ENCODE data around the gene MYO16. TPM values are rescaled to one million over a fixed set of nuclear protein-coding genes. Genes with fewer than 3 reads are reported as not detected.

The MYO16 gene
- total RNA-seq, 1 experiment from 2014 or later: not detected

DNA sequence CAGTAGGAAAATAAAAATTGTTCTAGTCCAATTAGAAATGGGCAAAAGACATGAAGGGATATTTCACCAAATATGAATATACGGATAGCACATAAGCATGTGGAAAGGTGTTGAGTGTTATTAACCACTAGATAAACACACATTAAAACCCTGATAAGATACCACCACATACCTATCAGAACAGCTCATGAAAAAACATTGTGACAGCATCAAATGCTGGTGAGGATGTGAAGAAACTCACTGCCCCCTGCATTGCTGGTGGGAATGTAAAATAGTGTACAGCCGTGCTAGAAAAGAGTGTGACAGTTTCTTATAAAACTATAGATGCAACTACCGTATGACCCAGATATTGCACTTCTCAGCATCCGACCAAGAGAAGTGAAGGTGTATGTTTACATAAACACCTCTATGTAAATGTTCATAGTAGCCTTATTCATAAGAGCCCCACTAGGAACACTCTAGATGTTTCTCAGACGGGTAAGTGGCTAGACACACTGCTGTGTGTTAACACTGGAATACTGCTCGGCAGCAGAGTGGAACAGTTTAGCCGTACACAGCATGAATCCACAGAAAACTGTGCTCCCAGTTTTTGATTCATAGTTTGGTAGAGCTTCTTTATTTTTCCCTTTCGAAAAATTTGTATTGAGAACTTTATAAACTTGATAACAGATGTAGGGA, 321.1 kb downstream of the MYO16 start:
- Histone ChIP-seq H3K4me1 (ENCODE audit: insufficient read depth, low read length) (no peaks in the 10 kb centered on the region), H4K20me1 (ENCODE audit: control insufficient read depth, insufficient read depth, insufficient read length) (no peaks in the 10 kb centered on the region), H3K27ac (ENCODE audit: insufficient read length, low read depth, low read length) (no peak overlapping the region), H2AK5ac (ENCODE audit: insufficient read length, low read length) (no peak overlapping the region), H3K4ac (ENCODE audit: low read depth, low read length) (no peak overlapping the region), H3K23me2 (ENCODE audit: insufficient read length, low read depth, low read length, poor library complexity, severe bottlenecking) (no peaks in the 10 kb centered on the region), H4K8ac (replicated peaks; ENCODE audit: insufficient read length, low read depth, low read length) (no peak overlapping the region), H3T11ph (ENCODE audit: low read length) (no peak overlapping the region), H3K27me3 (ENCODE audit: insufficient read depth, low read length) (no peaks in the 10 kb centered on the region), H4K91ac (ENCODE audit: insufficient read length, low read depth, low read length) (no peak overlapping the region), H3K14ac (ENCODE audit: insufficient read depth, low read length) (no peak overlapping the region), H2AFZ (ENCODE audit: low read length) (no peak overlapping the region), H3K9me3 (ENCODE audit: control insufficient read depth, low read depth, low read length) (no peaks in the 10 kb centered on the region), H3K23ac (ENCODE audit: insufficient read length, low read depth, low read length) (no peak overlapping the region), H2BK5ac (ENCODE audit: insufficient read length, low read length) (no peak overlapping the region), H3K4me2 (ENCODE audit: insufficient read depth, insufficient read length, low read length) (no peak overlapping the region), H3K9ac (ENCODE audit: extremely low read depth, insufficient read length, low read length) (no peak overlapping the region), H2BK120ac (ENCODE audit: low read depth, low read length, poor library complexity, severe bottlenecking) (no peak overlapping the region), H3K18ac (ENCODE audit: insufficient read length, low read depth, low read length) (no peak overlapping the region), H3K79me1 (ENCODE audit: insufficient read depth, low read depth, low read length, poor library complexity, severe bottlenecking) (no peaks in the 10 kb centered on the region), H3K79me2 (ENCODE audit: insufficient read depth, low read length) (no peaks in the 10 kb centered on the region; the same call in 1 of the 2 replicates), H3K56ac (ENCODE audit: insufficient read length, low read depth, low read length) (no peak overlapping the region), H4K5ac (ENCODE audit: insufficient read length, low read depth, low read length) (no peak overlapping the region), H2BK20ac (ENCODE audit: low read depth, low read length, poor library complexity, severe bottlenecking) (no peak overlapping the region), H2BK12ac (ENCODE audit: insufficient read length, low read depth, low read length) (no peak overlapping the region), H2BK15ac (ENCODE audit: low read depth, low read length) (no peak overlapping the region)
- Mint-ChIP-seq H3K4me1 (no peaks in the 10 kb centered on the region), H3K9me3 (no peaks in the 10 kb centered on the region; a peak in 1 of 5 replicates), H3K36me3 (ENCODE audit: insufficient read depth in 1 of 3, low read depth in 3 of 3) (0 out of 7 replicates have a peak, but pooled peaks cover 0 to 1% (median 0%) of the 10 kb centered on the region in 3 experiments), H3K27me3 (ENCODE audit: low read depth) (no peaks in the 10 kb centered on the region), H3K27ac (no peak overlapping the region), H3K4me3 (no peak overlapping the region)
- no peak for DNase-seq
- TF ChIP-seq, protein P1, sequence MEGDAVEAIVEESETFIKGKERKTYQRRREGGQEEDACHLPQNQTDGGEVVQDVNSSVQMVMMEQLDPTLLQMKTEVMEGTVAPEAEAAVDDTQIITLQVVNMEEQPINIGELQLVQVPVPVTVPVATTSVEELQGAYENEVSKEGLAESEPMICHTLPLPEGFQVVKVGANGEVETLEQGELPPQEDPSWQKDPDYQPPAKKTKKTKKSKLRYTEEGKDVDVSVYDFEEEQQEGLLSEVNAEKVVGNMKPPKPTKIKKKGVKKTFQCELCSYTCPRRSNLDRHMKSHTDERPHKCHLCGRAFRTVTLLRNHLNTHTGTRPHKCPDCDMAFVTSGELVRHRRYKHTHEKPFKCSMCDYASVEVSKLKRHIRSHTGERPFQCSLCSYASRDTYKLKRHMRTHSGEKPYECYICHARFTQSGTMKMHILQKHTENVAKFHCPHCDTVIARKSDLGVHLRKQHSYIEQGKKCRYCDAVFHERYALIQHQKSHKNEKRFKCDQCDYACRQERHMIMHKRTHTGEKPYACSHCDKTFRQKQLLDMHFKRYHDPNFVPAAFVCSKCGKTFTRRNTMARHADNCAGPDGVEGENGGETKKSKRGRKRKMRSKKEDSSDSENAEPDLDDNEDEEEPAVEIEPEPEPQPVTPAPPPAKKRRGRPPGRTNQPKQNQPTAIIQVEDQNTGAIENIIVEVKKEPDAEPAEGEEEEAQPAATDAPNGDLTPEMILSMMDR (conservative IDR thresholded peaks at IDR 0.05): no peak
- WGBS (ENCODE audit: extremely low coverage, insufficient read length, low lambda C conversion rate): no CpG with 5 or more reads among the region's 8 CpGs
